DMS53 treated with DMSO at 0.1 percent for 48 hours (cell line): ENCODE measurements around the gene TSPAN32.
"Not testable (repeated sequence)": the region's sequence is repeated elsewhere in the genome, so short reads cannot be mapped to it uniquely, and the experiment has no call there.

Experiments
- DNase-seq: peaks from one replicate; lab custom pipeline; 2025; ENCODE audit not compliant: unreplicated experiment; lab: John Stamatoyannopoulos, UW

TSPAN32 gene

GRCh38 chr11:2333486-2334205 is 31.8 kb downstream of the TSPAN32 start:
- DNase-seq: not testable (repeated sequence)

- DNase-seq: not testable (repeated sequence)
Measured at GRCh38 chr11:2335286-2335685, 33.5 kb downstream of the TSPAN32 start.

GRCh38 chr11:2338760-2339159 is 36.9 kb downstream of the TSPAN32 start:
- not testable (repeated sequence) for DNase-seq

GRCh38 chr11:2342557-2342956 is 40.7 kb downstream of the TSPAN32 start:
- DNase-seq: no peak

GRCh38 chr11:2342981-2343380 is 41.2 kb downstream of the TSPAN32 start:
- DNase-seq: no peak

- no peak for DNase-seq
Measured at GRCh38 chr11:2343502-2343901, 41.7 kb downstream of the TSPAN32 start.

- no peak for DNase-seq
Measured at GRCh38 chr11:2345050-2345449, 43.2 kb downstream of the TSPAN32 start.

GRCh38 chr11:2346014-2346413 is 44.2 kb downstream of the TSPAN32 start:
- DNase-seq: no peak

GRCh38 chr11:2346586-2347307 is 44.9 kb downstream of the TSPAN32 start:
- no peak for DNase-seq

- no peak for DNase-seq
Measured at GRCh38 chr11:2347308-2347830, 45.6 kb downstream of the TSPAN32 start.

- no peak for DNase-seq
Measured at GRCh38 chr11:2348986-2349385, 47.2 kb downstream of the TSPAN32 start.

GRCh38 chr11:2351701-2352100 is 49.9 kb downstream of the TSPAN32 start:
- DNase-seq: no peak

GRCh38 chr11:2352420-2352819 is 50.6 kb downstream of the TSPAN32 start:
- DNase-seq: no peak

- DNase-seq: no peak
Measured at GRCh38 chr11:2355000-2355644, 53.3 kb downstream of the TSPAN32 start.

GRCh38 chr11:2357246-2357645 is 55.4 kb downstream of the TSPAN32 start:
- DNase-seq: no peak

- DNase-seq: not testable (repeated sequence)
Measured at GRCh38 chr11:2357651-2358050, 55.8 kb downstream of the TSPAN32 start.

GRCh38 chr11:2358754-2359442 is 57.1 kb downstream of the TSPAN32 start:
- no peak for DNase-seq

- DNase-seq: no peak
Measured at GRCh38 chr11:2359557-2359956, 57.7 kb downstream of the TSPAN32 start.

- DNase-seq: no peak
Measured at GRCh38 chr11:2360081-2360642, 58.3 kb downstream of the TSPAN32 start.

GRCh38 chr11:2361565-2361964 is 59.8 kb downstream of the TSPAN32 start:
- no peak for DNase-seq

- DNase-seq: no peak
Measured at GRCh38 chr11:2362414-2362813, 60.6 kb downstream of the TSPAN32 start.
